HG03097 (cell line): Measurements from ENCODE around the gene FOXF2.
"Not testable (repeated sequence)": the region's sequence is repeated elsewhere in the genome, so short reads cannot be mapped to it uniquely, and the experiment has no call there.

Experiments used
- ATAC-seq: cut with Tn5 transposase; IDR thresholded peaks from one replicate; pipeline ENCODE4 v1.9.1; 2021; ENCODE audit not compliant: unreplicated experiment, low FRiP score

The FOXF2 gene

GRCh38 chr6:1389369-1390132, at the start of gene FOXF2:
Gene FOXF2 (plus strand): TSS chr6:1389576. CDS start chr6:1389948, 372 bp downstream.
- ATAC-seq: no peak

- no peak for ATAC-seq
These were observed 43.3 kb upstream of the FOXF2 start for GRCh38 chr6:1346101-1346500.

DNA sequence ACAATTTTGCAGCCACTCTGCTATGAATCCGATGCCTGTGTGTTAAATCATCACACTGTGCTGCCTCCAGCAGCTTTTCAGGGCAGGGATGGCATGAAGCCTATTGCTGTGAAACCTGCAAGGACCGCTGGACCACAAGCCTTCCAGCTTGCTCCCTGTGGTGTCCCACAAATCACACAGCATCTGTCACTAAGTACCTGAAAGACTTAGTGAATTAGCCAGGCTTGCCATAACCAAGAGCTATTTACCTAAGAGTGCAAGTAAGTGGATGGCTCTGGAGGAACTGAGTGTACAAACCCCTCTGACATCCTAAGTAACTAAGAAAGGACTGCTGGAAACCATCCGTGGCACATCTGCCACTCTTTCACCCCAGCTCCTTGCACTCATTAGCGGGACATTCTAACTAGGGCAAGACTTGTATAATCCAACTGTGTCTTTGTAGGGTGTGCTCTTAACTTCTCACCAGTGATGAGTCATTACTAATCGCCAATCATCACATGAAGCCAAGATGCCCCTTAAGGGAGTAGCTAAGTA, 42.8 kb upstream of the FOXF2 start:
- no peak for ATAC-seq

GRCh38 chr6:1347161-1347560, 42.2 kb upstream of the FOXF2 start:
- ATAC-seq: no peak

DNA sequence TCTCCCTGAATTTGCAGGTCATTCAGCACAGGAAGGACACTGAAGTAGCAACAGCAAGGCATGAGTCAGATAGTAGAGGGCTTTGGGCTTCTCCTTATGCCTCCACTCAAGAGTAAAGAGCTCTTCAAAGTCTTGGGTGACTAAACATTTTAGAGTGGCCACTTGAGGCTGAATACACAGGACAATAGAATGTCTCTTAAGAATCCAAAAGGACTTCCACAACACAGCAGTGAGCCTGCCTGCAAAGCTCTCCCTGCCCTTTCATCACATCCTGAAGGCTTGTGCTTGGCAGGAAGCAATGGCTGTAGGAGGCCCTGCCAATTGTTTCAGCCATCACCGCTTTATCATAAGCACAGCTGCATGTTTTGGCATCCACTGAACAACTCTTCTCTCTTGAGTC, 40.7 kb upstream of the FOXF2 start:
- no peak for ATAC-seq

DNA sequence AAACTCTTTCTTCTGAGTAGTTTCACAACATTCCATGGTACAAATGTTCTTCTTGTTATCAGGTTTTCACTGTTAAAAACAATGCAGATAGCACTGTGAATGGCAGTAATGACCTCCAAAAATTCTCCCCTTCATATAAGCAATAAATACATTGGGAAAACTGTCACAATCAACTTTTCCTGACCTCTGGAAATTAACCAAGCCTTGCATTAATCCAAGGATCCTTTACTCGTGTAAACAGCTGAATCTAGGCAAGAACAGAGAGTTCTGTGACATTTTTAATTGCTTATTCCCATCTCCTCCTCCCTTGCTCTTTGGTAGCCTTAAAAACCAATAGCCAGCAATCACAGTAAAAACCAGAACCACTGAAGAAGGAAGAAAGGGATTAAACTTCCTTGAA, 39.7 kb upstream of the FOXF2 start:
- no peak for ATAC-seq

GRCh38 chr6:1351381-1352008, 37.9 kb upstream of the FOXF2 start:
- ATAC-seq: no peak

GRCh38 chr6:1355068-1355467, 34.3 kb upstream of the FOXF2 start:
- not testable (repeated sequence) for ATAC-seq

GRCh38 chr6:1361717-1362116, 27.7 kb upstream of the FOXF2 start:
- ATAC-seq: not testable (repeated sequence)

- ATAC-seq: no peak
These were observed 26.7 kb upstream of the FOXF2 start for GRCh38 chr6:1362643-1363042.

DNA sequence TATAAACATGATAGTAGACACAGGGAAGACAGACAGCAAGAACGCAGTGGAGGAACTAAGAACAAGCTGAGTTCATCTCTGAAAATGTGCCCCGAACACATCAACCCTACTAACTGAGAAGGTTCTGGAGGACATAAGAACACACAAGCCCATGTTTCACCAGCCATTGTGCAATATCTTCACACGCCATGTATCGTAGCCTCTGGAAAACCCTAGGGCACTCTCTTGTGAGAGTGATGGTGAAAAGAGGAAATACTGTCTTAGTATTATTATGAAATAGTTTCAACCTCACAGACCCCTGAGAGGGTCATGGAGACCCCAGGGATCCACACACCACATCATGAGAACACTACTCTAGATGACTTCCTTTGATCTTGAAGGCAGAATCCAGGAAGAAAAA, 26.1 kb upstream of the FOXF2 start:
- no peak for ATAC-seq

GRCh38 chr6:1363729-1364572, 25.4 kb upstream of the FOXF2 start:
- ATAC-seq: no peak

DNA sequence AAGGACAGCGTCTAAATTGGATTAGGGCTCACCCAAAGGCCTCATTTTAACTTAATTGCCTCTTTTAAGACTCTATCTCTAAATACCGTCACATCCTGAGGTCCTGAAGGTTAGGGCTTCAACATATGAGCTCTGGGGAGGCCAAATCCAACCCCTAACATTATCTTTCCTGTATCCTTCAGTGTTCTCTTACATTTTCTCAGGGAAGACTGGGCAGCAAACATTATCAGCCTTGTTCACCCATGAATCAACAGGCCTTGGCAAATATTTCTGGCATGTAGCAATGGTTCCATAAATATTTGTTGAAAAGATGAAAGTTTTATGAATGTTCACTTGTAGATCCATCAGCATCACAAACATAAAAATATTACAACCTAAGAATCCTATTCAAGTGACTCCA, 24.6 kb upstream of the FOXF2 start:
- ATAC-seq: no peak

GRCh38 chr6:1365686-1366085, 23.7 kb upstream of the FOXF2 start:
- ATAC-seq: no peak

DNA sequence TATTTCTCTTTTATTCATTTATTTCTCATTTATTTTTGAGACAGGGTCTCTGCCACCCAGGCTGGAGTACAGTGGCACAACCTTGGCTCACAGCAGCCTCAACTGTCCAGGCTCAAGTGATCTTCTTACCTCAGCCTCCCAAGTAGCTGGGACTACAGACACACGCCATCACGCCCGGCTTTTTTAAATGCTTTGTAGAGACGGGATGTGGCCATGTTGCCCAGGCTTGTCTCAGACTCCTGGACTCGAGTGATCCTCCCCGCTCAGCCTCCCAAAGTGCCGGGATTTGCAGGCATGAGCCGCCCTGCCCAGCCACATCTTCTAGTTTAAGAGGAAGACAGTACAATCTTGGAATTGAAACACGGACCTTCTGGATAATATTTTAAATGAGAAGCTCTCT, 21.6 kb upstream of the FOXF2 start:
- no peak for ATAC-seq

- ATAC-seq: no peak
These were observed 20.4 kb upstream of the FOXF2 start for GRCh38 chr6:1368940-1369339.

- not testable (repeated sequence) for ATAC-seq
These were observed 19.7 kb upstream of the FOXF2 start for GRCh38 chr6:1369695-1370094.

GRCh38 chr6:1371933-1372332, 17.4 kb upstream of the FOXF2 start:
- no peak for ATAC-seq

DNA sequence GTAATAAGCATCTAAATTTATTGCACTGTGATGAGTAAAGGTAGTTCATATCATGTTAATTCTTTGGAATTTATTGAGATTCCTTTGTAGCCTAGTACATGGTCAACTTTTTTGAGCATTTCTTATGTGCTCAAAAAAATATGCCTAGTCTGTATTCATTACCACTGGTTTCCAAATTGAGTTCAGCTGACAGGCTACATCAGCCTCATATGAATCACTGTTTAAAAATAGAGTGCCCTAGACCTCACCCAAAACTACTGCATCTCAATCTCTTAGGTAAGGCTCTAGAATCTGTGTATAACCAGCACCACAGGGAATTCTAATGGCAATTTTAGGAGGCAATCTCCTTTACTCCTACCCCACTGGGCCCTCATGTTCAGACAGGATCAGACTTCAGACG, 16.7 kb upstream of the FOXF2 start:
- ATAC-seq: no peak

GRCh38 chr6:1376653-1377052, 12.7 kb upstream of the FOXF2 start:
- no peak for ATAC-seq

GRCh38 chr6:1377526-1377925, 11.8 kb upstream of the FOXF2 start:
- ATAC-seq: no peak
